HG03175 (cell line): ENCODE results near the gene CBL.
"Not testable (repeated sequence)": the region's sequence is repeated elsewhere in the genome, so short reads cannot be mapped to it uniquely, and the experiment has no call there.

ENCODE experiments used
- ATAC-seq: cut with Tn5 transposase; IDR thresholded peaks from one replicate; pipeline ENCODE4 v1.9.1; 2021; ENCODE audit warnings: mild to moderate bottlenecking, moderate library complexity; ENCODE audit not compliant: unreplicated experiment

The CBL gene

GRCh38 chr11:119205574-119206510, at the start of gene CBL:
Gene CBL (plus strand): TSS chr11:119206339. CDS start chr11:119206418, 79 bp downstream.
- peak; percentile 84 for ATAC-seq

DNA sequence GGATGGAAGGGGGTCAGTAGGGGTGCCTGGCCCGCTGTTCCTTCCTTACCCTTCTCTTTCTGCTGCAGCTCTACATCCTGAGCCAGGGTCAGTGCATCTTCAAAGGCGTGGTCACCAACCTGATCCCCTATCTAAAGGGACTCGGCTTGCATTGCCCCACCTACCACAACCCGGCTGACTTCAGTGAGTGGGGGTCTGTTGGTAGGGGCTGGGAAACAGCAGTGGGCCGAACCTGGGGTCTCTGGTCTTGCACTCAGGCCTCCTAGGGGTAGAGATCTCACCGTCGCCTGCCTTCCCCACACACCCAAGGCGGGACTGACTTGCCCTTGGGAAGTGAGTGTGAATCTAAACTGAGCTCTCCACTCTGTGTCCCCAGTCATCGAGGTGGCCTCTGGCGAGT, 49.6 kb upstream of the CBL start:
- no peak for ATAC-seq

DNA sequence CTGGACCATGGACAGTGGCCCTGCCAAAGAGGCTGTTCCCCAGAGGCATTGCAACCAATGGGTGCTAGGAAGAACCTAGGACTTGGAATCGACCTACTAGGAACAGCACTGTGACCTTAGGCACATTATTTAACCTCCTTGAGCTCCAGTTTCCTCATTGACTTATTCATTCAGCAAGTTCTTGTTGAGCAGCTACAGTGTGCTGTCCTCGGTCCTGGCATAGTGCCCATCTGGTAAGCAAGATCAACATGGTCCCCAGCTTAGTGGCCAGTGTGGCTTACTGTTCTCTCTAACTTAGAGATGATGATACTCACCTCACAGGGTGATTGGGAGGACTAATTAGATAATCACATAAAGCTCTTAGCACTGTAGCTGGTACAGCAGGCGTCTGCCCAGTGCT, 49.1 kb upstream of the CBL start:
- no peak for ATAC-seq

GRCh38 chr11:119158467-119158866, 47.7 kb upstream of the CBL start:
- ATAC-seq, result no peak

GRCh38 chr11:119160151-119160550, 46.0 kb upstream of the CBL start:
- no peak for ATAC-seq

GRCh38 chr11:119161871-119162270, 44.3 kb upstream of the CBL start:
- ATAC-seq, result no peak

DNA sequence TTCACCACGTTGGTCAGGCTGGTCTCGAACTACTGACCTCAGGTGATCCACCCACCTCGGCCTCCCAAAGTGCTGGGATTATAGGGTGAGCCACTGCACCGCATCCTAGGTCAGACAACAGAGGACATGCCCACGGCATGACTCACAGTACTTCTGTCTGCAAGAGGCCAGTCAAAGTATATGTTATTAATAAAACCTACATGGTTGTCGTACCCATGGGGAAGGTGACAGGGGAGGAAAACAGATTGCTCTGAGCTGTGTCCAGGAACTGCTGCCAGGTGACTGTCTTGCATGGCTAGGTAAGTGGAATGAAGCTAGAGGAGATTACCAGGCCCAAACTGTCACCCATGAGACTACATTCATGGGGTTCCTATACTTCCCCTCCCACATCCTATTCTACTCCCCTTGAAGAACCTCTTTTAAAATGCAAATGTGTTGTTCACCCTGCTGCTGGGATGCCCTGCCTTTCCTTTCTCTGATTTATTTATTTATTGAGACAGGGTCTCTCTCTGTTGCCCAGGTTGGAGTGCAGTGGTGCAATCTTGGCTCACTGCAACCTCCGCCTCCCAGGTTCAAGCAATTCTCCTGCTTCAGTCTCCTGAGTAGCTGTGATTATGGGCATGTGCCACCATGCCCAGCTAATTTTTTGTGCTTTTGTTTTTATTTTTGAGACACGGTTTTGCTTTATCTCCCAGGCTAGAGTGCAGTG, 39.6 kb upstream of the CBL start:
- no peak for ATAC-seq

GRCh38 chr11:119167077-119167458, 39.1 kb upstream of the CBL start:
- not testable (repeated sequence) for ATAC-seq

DNA sequence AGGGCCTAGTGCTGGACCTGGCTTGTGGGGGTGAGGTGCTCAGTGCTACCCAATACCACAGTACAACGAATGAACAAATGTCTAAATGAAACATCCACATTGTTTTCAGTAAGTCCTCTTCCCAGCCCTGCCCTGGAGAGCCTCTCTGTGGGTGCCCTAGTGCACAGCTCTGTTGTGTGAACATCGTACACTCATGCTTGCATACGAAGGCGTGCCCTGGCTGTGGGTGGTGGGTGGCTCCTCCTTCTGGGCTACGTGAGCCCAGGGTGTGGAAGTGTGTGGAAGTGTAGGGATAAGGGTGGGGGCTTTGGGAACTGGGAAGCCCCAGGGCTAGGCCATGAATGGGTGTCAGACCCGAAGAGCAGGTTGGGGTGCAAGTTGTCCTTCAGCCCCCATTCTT, 38.2 kb upstream of the CBL start:
- no peak for ATAC-seq

GRCh38 chr11:119168471-119169281, 37.5 kb upstream of the CBL start, which contains the start of gene NLRX1:
Gene NLRX1 (plus strand): TSS chr11:119168725. CDS start chr11:119171404, 2,679 bp downstream.
- peak; percentile 93 for ATAC-seq

DNA sequence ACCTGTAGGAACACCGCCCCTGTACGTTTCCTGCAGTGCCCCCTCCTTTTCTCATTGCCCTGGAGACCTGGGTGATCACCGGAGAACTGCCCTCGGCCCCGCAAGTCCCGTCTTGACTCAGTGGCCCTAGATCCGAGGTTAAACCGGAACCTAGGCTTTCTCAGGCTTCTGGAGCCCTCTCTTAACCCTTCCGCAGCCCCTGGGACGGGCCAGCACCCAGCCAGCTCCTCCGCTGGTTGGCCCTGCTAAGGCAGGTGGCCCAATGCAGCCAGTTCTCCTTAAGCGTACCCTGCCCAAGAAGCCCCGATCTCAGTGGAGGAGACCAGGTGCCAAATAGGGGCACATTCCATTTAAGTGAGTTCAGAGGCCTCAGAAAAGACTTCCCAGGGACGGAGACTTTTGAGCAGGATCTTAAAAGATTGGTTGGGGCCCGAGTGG, 36.8 kb upstream of the CBL start:
- peak; percentile 26 for ATAC-seq

GRCh38 chr11:119172513-119172912, 33.6 kb upstream of the CBL start:
- ATAC-seq, result no peak

- ATAC-seq, result no peak
Measured at GRCh38 chr11:119173453-119173852, 32.7 kb upstream of the CBL start.

- ATAC-seq, result no peak
Measured at GRCh38 chr11:119175493-119176077, 30.6 kb upstream of the CBL start.

- ATAC-seq, result no peak
Measured at GRCh38 chr11:119178166-119178680, 27.9 kb upstream of the CBL start.

DNA sequence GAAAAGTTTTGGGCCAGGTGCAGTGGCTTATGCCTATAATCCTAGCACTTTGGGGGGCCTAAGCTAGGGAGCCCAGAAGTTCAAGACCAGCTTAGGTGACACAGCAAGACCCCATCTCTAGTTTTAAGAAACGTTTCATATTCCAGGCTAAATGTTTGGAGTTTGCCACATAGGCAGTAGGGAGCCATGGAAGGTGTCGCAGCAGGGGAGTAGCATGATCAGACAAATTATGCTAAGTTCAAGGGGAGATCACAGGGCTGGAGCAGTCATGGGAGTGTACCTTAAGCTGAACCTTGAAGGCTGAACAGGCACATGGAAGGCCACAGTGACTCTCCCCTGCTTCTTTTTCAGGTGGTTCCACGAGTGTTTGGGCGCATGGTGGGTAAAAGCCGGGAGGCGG, 26.8 kb upstream of the CBL start:
- ATAC-seq, result no peak

DNA sequence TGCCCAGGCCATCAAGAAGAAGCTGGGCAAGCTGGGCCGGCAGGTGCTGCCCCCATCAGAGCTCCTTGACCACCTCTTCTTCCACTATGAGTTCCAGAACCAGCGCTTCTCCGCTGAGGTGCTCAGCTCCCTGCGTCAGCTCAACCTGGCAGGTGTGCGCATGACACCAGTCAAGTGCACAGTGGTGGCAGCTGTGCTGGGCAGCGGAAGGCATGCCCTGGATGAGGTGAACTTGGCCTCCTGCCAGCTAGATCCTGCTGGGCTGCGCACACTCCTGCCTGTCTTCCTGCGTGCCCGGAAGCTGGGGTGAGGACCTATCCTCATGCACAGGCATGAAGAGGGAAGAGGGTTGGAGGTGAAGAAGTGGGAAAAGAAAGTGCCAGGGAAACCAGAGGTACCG, 26.2 kb upstream of the CBL start:
- no peak for ATAC-seq

GRCh38 chr11:119180729-119181676, 25.1 kb upstream of the CBL start:
- ATAC-seq, result no peak

DNA sequence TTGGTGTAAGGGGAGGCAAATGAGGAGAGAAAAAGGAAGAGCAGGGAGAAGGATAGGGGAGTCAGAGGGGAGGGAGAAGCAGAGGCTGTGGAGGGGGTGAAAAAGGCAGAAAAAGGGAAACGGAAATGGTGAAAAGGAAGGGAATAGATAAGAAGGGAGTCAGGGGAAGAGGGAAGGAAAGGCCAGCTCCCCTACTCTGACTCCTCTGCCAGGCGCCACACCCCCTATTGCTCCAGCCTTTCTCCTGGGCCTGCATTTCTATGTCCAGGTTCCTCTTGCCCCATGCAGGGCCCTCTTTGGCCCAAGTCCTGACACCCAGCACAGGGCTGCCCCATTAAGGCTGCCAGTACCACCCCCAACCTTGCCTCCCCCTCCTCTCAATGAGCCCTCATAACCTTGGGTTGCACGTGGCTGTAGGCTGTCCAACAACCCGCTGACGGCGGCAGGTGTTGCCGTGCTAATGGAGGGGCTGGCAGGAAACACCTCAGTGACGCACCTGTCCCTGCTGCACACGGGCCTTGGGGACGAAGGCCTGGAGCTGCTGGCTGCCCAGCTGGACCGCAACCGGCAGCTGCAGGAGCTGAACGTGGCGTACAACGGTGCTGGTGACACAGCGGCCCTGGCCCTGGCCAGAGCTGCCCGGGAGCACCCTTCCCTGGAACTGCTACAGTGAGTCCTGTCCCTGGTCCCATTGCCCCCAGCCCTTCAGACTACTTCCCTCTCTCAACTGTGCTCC, 24.3 kb upstream of the CBL start:
- ATAC-seq, result no peak
